Measurements from ENCODE around the gene SLC1A7.

GRCh38 chr1:53083636-53084588 lies 58.5 kb downstream of the SLC1A7 start:
- TF ChIP-seq EZH2phosphoT487 (IDR thresholded peaks at IDR 0.05; ENCODE audit: low read depth, severe bottlenecking, unreplicated experiment) (no peak), CTCF (IDR thresholded peaks at IDR 0.05; ENCODE audit: poor library complexity) (no peak)
